Brain microvascular endothelial cell (primary cell): ENCODE data around the gene CNTN6.

Experiments
- DNase-seq: peaks from one replicate; pipeline ENCODE4 v3.0.0-alpha.2; 2020
- H3K27ac ChIP-seq: fragments of 250-450 bp; sonication (Bioruptor Pico); 2 replicates; pipeline ENCODE4 v1.5.1; 2020; ENCODE audit warnings: mild to moderate bottlenecking, moderate library complexity
- H3K27me3 ChIP-seq: fragments of 250-450 bp; sonication (Bioruptor Pico); replicated peaks from 2 replicates; pipeline ENCODE4 v1.5.1; 2020; ENCODE audit warnings: mild to moderate bottlenecking
- H3K36me3 ChIP-seq: fragments of 250-450 bp; sonication (Bioruptor Pico); replicated peaks from 2 replicates; pipeline ENCODE4 v1.5.1; 2020; ENCODE audit warnings: mild to moderate bottlenecking
- H3K4me3 ChIP-seq: 2 replicates; pipeline ENCODE4 v1.5.1; 2011; ENCODE audit warnings: low read depth, mild to moderate bottlenecking, control low read depth, low read length, moderate library complexity
- in situ Hi-C: cut with HindIII; loops from 2 replicates; pipeline ENCODE4 v1.10.0; 2017; ENCODE audit warnings: low sequenced_read_pairs, low pct_ligation_motif_present
- TF ChIP-seq, protein P1 (sequence below): IDR thresholded peaks from 2 replicates; pipeline ENCODE4 v1.5.1; 2011; ENCODE audit warnings: low read depth, mild to moderate bottlenecking, moderate library complexity, low read length, control low read depth, inconsistent platforms; ENCODE audit errors: missing control alignments

CNTN6 gene

DNA sequence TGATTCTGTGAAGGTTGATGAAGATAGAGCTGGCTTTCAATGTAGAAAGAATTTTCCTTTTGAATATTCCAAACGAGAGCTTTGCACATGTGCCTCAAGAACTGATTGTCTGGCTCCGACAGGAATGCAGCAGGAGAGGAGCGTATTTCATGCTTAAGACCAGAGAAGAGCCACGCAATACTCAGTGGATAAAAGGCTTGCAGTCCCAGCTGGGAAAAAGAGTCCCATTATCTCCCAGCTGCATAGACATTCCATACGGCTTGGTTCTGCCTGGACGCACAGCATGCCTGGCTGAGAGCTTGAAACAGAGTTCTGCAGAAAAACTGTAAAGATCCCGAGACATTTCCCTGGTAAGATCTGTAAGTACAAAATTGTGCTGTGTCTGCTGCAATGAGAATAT is at the start of gene CNTN6:
Gene CNTN6, plus strand, starts transcription at position 254 of the 400 bp plus-strand sequence. CDS start 54,985 bp downstream, outside the sequence.
- DNase-seq = peak; percentile 27
- Histone ChIP-seq H3K27ac (no peak within 1 kb of the TSS), H3K27me3 (no peaks in the 10 kb centered on the region), H3K4me3 (peak within 1 kb of the TSS; percentile 12), H3K36me3 (no peaks in the 10 kb centered on the region)
- in situ Hi-C loops = no loop called here
- TF ChIP-seq, protein P1, sequence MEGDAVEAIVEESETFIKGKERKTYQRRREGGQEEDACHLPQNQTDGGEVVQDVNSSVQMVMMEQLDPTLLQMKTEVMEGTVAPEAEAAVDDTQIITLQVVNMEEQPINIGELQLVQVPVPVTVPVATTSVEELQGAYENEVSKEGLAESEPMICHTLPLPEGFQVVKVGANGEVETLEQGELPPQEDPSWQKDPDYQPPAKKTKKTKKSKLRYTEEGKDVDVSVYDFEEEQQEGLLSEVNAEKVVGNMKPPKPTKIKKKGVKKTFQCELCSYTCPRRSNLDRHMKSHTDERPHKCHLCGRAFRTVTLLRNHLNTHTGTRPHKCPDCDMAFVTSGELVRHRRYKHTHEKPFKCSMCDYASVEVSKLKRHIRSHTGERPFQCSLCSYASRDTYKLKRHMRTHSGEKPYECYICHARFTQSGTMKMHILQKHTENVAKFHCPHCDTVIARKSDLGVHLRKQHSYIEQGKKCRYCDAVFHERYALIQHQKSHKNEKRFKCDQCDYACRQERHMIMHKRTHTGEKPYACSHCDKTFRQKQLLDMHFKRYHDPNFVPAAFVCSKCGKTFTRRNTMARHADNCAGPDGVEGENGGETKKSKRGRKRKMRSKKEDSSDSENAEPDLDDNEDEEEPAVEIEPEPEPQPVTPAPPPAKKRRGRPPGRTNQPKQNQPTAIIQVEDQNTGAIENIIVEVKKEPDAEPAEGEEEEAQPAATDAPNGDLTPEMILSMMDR = no peak

DNA sequence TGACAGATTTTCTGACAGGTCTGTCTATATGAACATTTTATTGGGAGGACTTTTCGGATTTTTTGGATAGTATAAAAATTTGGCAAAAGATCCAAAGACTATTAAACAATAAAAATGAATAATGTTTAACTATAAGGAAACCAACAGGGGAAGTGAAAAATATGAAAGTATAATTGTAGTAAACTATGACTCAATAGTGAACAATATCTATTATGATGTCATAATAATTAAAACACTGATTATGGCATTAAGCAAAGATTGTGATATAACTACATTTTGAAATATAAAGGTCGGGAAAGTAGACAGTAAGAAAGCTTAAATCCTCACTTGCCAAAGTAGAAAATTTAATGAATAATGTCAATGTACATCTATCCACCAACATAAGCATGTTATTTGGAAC is 44.3 kb upstream of the CNTN6 start:
- TF ChIP-seq, protein P1 = no peak
- Histone ChIP-seq H3K36me3 (no peaks in the 10 kb centered on the region), H3K4me3 (no peak overlapping the region), H3K27ac (no peak overlapping the region), H3K27me3 (no peaks in the 10 kb centered on the region)
- in situ Hi-C loops = no loop called here
- no peak for DNase-seq

DNA sequence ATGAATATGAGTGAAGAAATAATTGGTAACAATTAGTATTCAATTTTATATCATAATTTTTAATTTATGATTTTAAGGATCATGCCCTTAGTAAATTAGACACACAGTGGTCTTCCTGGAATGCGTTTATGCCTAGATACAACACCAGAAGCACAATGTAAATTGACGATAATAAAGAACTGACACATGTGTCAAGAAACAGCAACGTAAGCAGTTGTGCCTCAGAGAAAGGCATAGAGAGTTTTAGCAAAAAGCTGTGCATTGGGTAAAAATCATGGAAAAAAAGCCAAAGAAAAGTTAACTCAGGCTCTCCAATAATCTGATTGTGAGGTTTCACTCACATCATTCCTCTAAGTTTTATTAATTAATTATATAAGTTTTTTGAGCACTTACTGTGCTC is 37.0 kb upstream of the CNTN6 start:
- H3K27ac ChIP-seq = no peak overlapping the region
- in situ Hi-C loops = no loop called here
- no peak overlapping the region for H3K4me3 ChIP-seq
- no peaks in the 10 kb centered on the region for H3K36me3 ChIP-seq
- DNase-seq = no peak
- TF ChIP-seq, protein P1 = no peak
- H3K27me3 ChIP-seq = no peaks in the 10 kb centered on the region

DNA sequence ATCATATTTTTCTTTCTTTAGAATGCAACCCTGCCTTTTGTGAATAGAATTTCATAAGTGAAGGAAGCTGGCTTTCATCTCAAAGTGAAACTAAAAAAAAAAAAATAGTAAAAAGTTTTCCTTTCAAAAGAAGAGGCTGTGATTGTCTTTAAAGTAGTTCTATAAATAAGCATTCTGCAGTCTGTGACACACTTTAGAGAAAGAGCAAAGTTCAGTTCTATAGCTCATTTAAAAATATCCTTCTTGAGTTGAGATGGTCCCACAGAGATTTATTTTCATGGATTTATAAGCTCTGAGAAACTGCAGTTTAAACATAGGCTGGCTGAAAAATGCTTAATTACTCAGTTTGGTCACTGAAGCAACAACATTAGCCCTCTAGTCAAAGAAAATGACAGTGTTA is 36.1 kb upstream of the CNTN6 start:
- H3K27ac ChIP-seq = no peak overlapping the region
- peak overlapping the region; percentile 10 for H3K4me3 ChIP-seq
- no peaks in the 10 kb centered on the region for H3K36me3 ChIP-seq
- H3K27me3 ChIP-seq = no peaks in the 10 kb centered on the region
- in situ Hi-C loops = no loop called here
- DNase-seq = no peak
- TF ChIP-seq, protein P1 = no peak

DNA sequence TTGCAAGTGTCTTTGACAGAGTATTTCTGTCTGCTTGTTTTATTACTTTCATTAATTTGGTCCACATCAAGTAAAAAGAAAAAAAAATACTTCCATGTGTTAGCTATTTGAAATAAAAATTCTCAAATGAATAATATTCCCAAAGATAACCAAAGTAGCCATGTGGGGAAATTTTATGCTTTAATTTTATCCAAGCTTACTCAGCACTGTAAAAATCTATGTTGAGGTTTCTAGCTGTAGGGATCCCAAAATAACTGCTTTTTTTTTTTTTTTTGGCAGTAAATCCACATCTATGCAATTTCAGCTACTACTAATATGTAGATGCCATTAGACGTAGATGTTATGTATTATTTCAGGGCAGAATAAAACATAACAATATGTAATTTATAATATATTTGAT is 35.4 kb upstream of the CNTN6 start:
- DNase-seq = no peak
- no peak overlapping the region for H3K4me3 ChIP-seq
- no peaks in the 10 kb centered on the region for H3K36me3 ChIP-seq
- no peak overlapping the region for H3K27ac ChIP-seq
- H3K27me3 ChIP-seq = no peaks in the 10 kb centered on the region
- in situ Hi-C loops = no loop called here
- TF ChIP-seq, protein P1 = no peak

DNA sequence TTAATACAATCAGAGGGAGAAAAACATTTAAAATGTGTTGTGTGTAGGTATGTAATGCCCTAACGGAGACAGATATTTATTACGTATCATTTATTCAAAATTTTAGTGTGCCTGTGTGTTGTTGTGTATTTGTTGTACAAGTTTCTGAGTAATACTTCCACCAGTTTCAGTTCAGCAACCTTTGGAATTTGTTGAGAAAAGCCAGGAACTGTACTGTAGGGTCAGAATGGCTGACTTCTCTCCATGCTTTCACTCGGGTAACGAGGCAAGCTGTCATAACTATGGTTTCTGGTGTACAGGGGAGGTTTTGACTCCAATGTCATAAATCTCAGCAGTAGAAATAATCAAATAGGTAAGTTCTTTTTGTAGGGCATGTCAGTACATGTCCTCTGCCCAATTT is 23.8 kb upstream of the CNTN6 start:
- Histone ChIP-seq H3K27me3 (no peaks in the 10 kb centered on the region), H3K36me3 (no peaks in the 10 kb centered on the region), H3K4me3 (no peak overlapping the region), H3K27ac (no peak overlapping the region)
- TF ChIP-seq, protein P1 = no peak
- no peak for DNase-seq
- in situ Hi-C loops = no loop called here
